T-helper 9 cell (primary cell): ENCODE measurements around the gene SH2D1B.
"Not testable (repeated sequence)": the region's sequence is repeated elsewhere in the genome, so short reads cannot be mapped to it uniquely, and the experiment has no call there.

Experiments used
- DNase-seq: peaks from one replicate; pipeline ENCODE4 v3.0.0-alpha.2; 2020
- total RNA-seq, 2 donors: gene quantifications; one replicate each; lab custom pipeline; 2026; lab: John Stamatoyannopoulos, UW

SH2D1B gene, protein sequence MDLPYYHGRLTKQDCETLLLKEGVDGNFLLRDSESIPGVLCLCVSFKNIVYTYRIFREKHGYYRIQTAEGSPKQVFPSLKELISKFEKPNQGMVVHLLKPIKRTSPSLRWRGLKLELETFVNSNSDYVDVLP
- total RNA-seq, result 0 reads per million in 2 donors

DNA sequence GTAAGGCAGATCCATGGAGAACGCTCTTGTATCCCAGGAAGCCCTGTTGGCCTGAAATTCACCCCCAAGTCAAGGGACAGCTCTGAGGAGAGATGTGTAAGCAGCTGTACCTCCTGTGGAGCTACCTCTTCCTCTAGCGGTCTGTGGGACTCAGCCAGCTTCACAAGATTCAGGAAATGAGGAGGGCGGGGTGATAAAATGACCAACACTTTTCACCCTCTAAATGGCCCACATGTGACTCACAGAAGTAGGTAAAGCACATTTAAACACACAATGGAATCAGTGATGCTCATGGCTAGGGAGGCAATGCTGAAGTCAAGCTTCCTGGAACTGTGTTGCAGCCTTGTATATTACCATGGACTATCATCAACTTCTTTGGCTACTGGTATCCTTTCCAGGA lies at the start of gene SH2D1B:
Gene SH2D1B (minus strand): TSS at position 135 of the 400 bp plus-strand sequence. CDS start 120 bp downstream, at position 15.
- DNase-seq, result no peak

DNA sequence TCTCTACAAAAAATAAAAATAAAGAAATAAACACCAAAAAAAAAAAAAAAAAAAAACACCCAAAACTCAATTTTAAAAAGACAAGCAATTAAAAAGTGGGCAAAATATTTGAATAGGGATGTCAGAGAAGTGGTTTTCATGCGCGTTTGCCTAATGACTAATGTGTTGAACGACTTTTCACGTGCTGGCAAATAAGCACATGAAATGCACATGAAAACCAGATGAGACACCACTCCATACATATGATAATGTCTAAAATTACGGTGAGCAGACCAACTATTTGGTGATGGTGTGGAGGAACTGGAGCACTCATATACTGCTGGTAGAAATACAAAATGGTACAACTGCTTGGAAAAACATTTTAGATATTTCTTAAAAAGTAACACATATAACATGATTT lies 46.3 kb upstream of the SH2D1B start:
- DNase-seq, result no peak

DNA sequence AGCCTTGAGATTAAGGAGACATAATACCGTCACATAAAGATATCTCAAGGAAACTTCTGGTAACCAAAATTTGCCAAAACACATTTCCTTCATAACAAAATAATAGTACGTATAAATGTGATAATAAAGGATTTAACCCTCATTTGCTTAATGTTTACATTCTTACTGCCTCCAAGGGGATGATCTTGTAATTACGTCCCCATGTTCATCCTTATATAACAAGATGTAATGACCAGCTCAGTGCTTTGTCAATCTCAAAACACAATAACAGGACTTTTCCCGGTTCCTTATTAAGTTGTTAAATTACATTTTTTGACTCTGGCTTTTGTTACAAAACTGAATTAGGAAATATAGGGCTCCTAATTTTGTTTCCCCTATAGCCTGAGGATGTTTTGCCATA lies 44.4 kb upstream of the SH2D1B start:
- no peak for DNase-seq

DNA sequence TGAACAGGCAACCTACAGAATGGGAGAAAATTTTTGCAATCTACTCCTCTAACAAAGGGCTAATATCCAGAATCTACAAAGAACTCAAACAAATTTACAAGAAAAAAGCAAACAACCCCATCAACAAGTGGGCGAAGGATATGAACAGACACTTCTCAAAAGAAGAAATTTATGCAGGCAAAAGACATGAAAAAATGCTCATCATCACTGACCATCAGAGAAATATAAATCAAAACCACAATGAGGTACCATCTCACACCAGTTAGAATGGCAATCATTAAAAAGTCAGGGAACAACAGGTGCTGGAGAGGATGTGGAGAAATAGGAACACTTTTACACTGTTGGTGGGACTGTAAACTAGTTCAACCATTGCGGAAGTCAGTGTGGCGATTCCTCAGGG lies 42.4 kb upstream of the SH2D1B start:
- DNase-seq, result not testable (repeated sequence)

DNA sequence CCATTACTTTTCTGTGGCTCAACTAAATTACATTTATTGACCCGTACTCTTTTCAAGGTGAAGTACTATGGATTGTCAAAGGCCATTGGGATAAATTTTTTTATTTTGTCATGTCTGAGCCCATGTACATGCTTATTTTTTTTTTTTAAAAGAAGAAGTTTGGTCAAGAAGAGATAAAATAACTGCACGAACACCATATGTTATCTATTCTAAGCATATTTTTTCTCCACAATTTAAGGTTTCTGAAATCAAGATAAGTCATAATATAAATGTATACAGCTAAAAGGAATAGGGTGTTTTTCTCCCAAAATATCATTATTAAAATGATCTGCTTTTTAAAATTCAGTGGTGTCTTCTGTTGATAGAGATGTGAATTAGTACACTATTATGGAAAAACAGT lies 35.0 kb upstream of the SH2D1B start:
- DNase-seq, result no peak

DNA sequence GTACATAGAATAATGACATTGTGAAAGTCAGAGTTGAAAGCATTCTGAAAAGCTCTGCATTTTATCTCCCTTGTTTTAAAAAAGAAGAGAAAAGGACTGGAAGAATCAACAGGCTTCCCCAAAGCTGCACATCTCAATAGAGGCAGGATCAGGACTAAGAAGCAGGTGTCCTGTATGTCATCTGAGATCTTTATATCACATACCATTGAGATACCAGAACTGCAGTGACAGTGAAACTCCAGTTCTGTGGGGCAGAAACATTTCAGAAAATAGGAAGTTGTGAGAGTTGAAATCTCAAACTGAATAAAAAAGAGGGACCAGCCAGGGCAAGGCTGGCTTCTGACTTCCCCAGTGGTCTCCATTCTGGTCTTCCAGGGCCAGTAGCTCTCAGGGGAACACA lies 33.0 kb upstream of the SH2D1B start:
- no peak for DNase-seq

DNA sequence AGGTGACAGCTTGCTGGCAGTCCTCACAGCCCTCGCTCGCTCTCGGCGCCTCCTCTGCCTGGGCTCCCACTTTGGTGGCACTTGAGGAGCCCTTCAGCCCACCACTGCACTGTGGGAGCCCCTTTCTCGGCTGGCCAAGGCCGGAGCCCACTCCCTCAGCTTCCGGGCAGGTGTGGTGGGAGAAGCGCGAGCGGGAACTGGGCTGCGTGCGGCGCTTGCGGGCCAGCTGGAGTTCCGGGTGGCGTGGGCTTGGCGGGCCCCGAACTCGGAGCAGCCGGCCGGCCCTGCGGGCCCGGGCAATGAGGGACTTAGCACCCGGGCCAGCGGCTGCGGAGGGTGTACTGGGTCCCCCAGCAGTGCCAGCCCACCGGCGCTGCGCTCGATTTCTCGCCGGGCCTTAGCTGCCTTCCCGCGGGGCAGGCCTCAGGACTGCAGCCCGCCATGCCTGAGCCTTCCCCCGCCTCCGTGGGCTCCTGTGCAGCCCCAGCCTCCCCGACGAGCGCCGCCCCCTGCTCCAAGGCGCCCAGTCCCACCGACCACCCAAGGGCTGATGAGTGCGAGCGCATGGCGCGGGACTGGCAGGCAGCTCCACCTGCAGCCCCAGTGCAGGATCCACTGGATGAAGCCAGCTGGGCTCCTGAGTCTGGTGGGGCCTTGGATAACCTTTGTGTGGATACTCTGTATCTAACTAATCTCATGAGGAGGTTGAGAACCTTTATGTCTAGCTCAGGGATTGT lies 21.2 kb upstream of the SH2D1B start:
- DNase-seq, result not testable (repeated sequence)

DNA sequence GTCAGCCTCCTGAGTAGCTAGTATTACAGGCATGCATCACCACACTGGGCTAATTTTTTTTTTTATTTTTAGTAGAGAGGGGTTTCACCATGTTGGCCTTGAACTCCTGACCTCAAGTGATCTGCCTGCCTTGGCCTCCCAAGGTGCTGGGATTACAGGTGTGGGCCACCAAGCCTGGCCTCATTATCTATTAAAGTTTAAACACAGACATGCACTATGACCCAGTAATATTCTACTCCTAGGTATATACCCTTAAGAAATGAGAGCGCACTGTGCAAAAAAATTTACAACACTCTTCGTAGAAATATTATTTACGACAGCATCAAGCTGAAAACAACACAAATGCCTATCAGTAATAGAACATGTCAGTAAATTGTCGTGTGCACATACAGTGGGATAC lies 18.6 kb upstream of the SH2D1B start:
- DNase-seq, result no peak

DNA sequence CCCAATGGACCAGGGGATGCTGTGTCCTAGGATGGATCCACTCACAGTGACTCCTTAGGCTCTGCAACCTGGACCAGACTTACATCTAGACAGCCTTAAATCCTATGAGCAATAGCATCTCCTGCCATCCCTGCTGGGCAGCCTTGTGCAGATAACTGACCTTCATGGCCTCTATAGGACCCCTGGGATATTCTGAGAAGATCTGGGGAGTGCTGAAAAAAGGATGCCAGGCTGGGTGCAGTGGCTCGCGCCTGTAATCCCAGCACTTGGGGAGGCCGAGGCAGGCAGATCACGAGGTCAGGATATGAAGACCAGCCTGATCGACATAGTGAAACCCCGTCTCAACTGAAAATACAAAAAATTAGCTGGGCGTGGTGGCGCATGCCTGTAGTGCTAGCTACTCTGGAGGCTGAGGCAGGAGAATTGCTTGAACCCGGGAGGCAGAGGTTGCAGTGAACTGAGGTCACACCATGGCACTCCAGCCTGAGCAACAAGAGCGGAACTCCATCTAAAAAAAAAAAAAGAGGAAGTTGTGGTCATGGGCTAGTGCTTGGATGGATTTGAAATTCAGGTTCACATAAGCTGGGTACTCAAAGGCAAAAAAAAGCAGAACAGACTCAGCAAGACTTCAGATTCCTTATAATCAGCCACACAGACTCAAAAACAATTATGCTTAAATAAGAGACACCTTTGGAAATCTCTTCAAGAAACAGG lies 10.9 kb upstream of the SH2D1B start:
- DNase-seq, result no peak

DNA sequence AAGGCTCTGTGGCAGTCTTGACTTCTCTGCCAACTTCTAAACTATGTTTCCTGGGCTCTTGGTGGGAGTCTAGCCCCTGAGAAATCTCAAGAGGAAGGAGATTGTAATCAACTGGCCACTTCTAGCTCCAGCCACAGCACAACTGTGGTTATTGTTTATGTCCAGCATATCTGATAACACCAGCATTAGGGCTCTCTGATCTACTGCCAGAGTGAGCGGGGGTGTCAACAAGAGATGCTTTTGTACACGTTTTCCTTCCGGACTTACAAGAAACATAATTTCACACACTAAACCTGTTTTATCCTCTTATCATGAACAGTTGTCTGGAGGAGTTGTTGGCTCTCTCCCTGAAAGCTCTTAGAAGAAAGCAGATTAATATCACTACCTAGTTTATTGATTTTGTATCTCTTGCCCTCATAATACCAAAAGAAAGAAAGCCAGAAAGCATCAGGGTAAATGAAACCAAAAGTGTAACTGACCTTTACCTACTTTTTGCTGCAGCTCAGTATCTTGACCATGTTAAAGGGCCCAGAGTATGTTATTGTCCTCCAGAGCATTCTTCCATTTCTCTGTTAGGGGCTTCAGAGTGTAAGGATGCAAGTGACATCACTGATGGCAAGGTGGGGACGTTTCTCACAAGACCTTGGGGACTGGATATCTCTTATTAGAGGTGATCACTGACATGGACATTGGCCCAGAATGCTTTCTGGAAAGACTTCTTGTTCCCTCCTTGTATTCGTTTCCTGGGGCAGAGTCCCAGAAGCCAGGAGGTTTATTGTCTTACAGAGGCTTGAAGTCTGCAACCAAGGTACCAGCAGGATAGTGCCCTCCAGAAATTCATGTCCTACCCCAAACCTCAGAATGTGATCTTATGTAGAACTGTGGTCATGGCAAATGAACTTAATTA lies 9.6 kb upstream of the SH2D1B start:
- DNase-seq, result no peak

DNA sequence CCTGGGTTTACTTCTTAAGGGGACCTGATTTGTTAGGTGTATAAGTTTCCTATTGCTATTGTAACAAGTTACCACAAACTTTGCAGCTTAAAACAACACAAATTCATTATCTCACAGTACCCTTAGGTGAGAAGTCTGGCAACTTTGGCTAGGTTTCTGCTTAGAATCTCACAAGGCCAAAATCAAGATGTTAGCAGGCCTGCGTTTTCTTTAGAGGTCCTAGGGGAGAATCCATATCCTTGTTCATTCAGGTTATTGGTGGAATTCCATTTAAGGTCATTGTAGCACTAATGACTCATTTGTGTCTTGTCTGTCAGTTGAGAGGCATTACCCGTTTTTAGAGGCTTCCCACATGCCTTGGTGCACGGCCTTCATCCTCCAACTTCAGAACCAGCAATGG lies 8.2 kb upstream of the SH2D1B start:
- DNase-seq, result no peak

DNA sequence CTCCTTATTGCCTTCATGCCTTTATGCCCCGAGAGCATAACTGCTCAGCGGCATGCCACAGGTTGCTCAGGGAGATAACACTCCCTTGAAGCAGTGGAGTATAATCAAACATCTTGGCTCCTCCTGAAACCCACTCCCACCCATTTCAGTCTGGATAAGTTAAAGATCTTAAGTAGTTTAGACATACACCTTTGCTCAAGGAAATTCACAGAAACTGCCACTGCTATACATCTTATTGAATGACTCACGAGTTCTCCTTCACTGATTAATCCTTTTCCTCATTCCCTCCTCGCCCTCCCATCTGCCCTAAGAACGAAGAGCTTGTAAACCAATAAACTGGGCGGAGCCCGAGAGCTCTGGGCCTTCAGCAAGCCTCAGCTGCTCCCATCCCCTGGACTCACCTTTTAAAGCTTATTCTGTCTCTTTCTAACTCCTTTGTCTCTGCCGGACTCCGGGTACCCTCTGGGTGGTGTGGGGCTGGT lies 7.6 kb upstream of the SH2D1B start:
- DNase-seq, result not testable (repeated sequence)

DNA sequence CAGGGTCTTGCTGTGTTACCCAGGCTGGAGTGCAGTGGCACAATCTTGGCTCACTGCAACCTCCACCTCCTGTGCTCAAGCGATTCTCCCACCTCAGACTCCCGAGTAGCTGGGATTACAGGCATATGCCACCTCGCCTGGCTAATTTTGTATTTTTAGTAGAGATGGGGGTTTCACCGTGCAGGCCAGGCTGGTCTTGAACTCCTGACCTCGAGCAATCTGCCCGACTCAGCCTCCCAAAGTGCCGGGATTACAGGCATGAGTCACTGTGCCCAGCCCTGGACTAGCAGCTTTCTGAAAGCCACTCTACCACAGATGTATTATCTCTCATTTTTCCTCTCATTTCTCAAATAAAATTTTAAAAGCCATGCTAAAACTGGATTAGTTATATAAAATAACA lies 6.6 kb upstream of the SH2D1B start:
- DNase-seq, result not testable (repeated sequence)

DNA sequence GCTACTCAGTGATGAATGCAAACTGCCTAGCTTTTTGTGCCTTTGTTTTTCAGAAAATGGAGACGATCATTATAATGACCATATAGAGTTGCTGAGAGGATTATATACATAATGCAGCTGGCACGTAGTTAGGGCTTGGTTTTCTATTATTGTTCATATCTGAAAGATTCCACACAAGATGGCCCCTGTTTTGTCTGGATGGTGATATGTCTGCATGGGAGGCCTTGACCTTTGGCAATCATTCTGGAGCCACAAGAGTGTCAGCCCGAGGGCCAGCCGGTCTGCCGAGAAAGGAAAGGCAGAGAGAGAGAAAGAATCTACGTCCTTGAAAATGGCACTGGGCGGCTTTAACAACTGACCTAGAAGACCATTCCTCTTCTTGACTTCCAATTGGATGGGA lies 5.7 kb upstream of the SH2D1B start:
- no peak for DNase-seq

DNA sequence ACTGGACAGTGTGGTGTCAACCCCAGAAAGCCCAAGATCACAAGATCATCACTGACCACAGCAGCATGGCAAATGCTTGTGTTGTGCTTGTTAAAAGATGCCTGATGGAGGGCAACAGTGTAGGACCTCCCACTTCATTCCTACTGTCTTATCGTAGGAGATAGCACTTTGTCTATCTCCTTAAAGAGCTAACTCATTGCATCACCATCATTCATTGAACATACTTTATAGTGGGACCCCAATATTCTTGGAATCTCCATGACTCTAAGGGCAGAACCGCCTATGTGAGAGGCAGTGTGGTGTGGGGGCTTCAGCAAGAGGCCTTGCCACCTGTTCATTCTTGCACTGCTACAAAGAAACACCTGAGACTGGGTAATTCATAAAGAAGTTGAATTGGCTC lies 5.0 kb upstream of the SH2D1B start:
- no peak for DNase-seq

DNA sequence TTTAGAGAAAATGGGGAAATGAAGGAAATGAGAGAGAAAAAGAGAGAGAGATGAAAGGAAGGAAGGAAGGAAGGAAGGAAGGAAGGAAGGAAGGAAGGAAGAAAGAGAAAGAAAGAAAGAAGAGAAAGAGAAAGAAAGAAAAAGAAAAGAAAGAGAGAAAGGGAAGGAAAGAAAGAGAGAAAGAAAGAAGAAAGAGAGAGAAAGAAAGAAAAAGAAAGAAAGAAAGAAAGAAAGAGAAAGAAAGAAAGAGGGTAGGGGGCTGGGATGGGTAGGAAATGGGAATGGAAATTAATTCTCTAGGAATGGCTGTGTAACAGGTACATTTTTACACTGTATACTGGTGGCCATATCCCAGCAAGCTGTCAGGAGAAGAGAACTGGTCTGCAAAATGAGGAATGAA lies 4.3 kb upstream of the SH2D1B start:
- no peak for DNase-seq

DNA sequence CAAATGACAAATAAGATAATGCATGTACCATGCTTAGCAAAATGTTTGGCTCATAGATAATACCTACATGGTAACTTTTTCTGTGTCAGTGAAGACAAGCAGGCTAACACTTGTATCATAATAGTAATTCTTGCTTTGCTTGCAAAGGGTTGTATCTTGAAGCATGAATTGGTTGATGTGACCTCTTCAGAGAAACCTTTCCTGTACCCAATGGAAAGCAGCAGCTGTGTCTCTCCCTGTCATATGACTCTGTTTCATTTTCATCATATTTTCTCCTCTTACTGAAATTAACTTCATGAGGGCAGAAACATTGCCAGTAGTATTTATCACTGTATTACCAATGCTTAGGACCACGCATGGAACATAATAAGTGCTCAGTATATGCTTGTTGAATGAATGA lies 4.4 kb downstream of the SH2D1B start:
- DNase-seq, result no peak

DNA sequence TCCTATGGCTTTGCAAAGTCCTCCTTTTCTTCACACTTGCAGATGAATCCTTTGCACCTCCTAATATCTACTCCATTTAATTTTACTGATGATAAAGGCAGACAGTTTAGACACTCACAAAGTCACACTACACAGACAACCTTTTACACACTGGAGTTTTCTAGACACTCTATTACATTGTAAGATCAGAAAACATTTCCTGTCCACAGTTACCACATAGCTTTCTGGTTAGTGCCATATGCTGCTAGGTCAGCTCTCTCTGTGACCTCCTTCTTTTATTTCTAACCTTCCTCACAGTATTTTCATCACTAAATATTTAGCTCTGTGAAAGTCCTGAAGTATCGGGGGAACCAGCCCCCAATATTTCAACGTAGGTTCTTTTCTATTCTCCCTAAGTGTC lies 5.1 kb downstream of the SH2D1B start:
- DNase-seq, result no peak

DNA sequence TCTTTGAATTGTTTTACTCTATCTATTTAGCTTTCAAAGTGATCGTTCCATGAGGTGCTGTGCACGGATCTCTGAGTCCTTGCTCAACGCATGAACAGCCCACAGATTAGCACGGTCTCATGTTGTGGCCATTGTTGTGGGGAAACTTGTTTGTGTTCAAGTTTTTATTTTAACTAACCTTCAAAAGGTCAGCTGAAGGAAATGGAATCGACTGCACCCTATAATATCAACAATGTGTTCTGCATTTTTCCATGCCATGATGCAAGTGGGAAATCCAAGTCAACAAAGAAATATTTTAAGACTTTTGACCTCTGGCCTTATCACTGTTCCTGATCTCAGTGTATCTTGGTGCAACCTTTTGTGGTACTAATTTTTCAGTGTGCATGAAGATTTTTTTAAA lies 6.1 kb downstream of the SH2D1B start:
- DNase-seq, result no peak

DNA sequence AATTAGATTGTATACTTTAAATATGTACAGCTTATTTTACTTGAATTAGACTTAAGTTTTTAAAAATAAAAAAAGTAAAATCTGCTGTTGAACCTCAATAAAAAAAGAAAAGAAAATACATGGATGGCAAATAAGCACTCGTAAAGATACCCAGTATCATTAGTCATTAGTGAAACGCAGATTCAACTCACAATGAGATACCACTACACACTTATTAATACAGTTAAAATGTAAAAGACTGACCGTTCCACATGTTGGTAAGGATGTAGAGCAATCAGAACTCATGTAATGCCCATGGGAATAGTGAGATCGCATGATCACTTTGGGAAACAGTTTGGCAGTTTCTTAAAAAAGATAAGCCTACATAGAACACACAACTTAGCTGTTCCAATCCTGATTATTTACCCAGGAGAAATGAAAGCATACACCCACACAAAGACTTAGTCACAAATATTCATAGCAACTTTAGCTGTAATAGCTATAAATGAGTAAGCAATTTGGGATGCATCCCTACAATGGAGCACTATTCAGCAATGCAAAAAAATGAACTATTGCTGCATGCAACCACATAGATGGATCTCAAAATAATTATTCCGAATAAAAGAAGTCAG lies 7.3 kb downstream of the SH2D1B start:
- DNase-seq, result no peak

DNA sequence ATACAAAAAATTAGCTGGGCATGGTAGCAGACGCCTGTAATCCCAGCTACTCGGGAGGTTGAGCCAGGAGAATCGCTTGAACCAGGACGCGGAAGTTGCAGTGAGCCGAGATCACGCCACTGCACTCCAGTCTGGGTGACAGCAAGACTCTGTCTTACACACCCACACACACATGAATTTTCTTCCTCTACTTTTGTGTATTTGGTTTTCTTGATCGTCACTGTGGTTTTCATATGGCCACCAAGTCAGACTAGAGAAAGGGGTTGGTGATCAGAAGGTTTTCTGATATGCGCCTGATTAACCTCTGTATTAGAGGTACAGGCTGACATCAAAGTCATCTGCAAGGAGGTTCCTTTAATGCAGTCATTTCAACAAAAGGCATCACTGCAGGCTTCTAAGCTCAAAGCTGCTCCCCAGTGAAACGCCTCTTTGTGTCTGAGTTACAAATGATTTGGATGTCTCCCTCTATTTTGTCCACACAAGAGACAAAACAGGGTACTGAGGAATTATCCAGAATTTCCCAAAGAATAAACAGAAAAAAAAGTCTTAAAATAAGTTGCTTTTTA lies 11.1 kb downstream of the SH2D1B start:
- DNase-seq, result no peak

DNA sequence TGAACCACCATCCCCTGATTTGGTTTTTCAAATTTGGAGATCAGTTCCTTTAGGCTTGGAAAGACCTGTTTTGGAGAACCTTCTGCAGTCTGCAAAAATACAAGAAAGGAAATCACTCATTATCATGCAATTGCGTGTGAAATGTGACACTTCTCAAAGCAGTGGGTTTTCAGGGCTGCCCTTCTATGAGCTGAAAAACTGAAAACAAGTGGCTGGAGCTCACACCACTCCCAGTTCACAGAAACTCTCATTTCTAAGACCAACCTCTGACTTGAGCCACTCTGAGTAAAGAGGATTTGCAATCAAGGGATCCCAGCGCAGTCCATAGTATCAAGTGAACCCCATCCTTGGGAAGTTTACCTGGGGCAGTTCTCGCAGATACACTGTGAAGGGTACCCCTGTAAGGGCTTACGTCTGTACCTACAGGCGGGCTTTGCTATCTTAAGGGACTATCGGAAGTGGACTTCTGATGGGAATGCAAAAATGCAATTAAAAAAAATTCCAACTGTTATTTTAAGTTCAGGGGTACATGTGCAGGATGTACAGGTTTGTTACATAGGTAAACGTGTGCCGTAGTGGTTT lies 12.8 kb downstream of the SH2D1B start:
- no peak for DNase-seq
